ENCODE measurements around the gene ZDHHC14.

- no peak for TF ChIP-seq POLR2A (IDR thresholded peaks at IDR 0.05; ENCODE audit: low read depth)
- TF ChIP-seq CTCF (IDR thresholded peaks at IDR 0.05), result no peak
- TF ChIP-seq POLR2AphosphoS5 (IDR thresholded peaks at IDR 0.05), result no peak
Observed at GRCh38 chr6:157519255-157520116, 138.5 kb downstream of the ZDHHC14 start.
